H7 (cell line): ENCODE measurements around the gene MTG2. TPM values are rescaled to one million over a fixed set of nuclear protein-coding genes. Genes with fewer than 3 reads are reported as not detected.

Experiments used
- DNase-seq: peaks from one replicate; pipeline ENCODE4 v3.0.0; 2012
- H3K27me3 ChIP-seq: 2 replicates; pipeline ENCODE4 v1.6.0; 2011; ENCODE audit warnings: mild to moderate bottlenecking, low read length; ENCODE audit not compliant: control insufficient read depth, insufficient read depth
- H3K36me3 ChIP-seq: replicated peaks from 2 replicates; pipeline ENCODE4 v1.5.1; 2011; ENCODE audit warnings: low read length; ENCODE audit not compliant: control insufficient read depth, insufficient read depth
- H3K4me3 ChIP-seq: 2 replicates; pipeline ENCODE4 v1.5.1; 2011; ENCODE audit warnings: low read depth, mild to moderate bottlenecking, control low read depth, low read length, moderate library complexity; ENCODE audit not compliant: insufficient read depth
- total RNA-seq: library from RNA; depleted of rRNA; stranded (reverse); fragments of >200 nt; shearing (Covaris generic); gene quantifications from 2 replicates; pipeline ENCODE4 v1.2.3, GENCODE V29; 2014

MTG2 gene
- total RNA-seq, 1 experiment from 2014 or later = 37.8 TPM

DNA sequence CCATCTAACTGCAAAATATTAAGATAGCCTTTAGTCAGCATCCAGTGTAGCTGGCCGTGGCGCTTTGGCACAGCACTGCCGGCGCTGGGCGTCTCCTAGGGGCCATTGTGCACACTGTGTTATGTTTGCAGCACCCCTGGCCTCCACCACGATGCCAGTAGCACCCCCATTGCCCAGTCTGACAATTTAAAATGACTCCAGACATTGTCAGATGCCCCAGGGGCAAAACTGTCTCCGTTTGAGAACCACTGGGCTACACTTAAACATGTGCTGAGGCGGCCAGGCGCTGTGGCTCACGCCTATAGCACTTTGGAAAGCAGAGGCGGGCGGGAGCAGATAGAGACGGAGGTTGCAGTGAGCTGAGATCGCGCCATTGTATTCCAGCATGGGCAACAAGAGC lies 6.0 kb upstream of the MTG2 start:
- Histone ChIP-seq H3K27me3 (no peaks in the 10 kb centered on the region), H3K36me3 (peaks cover 10% of the 10 kb centered on the region), H3K4me3 (no peak overlapping the region)
- DNase-seq = no peak

DNA sequence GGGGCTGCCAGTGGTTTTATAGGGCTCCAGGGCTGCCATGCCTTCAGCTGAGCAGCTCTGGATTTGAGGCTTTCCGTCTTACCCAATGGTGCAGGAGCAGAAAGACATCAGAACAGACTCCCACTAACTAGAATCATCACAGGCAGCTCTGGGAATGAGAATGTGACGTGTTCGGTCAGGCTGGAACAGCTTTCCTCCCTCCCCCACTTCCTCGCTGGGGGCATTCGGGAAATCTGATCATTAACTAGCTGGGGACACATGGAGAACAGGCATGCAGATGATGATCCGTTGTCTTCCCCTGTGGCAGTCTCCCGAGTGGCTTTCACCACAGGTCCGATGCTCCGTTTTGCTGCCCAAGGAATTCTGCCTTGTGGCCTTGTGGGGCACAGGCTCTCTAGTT lies 5.5 kb upstream of the MTG2 start:
- DNase-seq = no peak
- H3K27me3 ChIP-seq = no peaks in the 10 kb centered on the region
- H3K36me3 ChIP-seq = peaks cover 10% of the 10 kb centered on the region
- no peak overlapping the region for H3K4me3 ChIP-seq

DNA sequence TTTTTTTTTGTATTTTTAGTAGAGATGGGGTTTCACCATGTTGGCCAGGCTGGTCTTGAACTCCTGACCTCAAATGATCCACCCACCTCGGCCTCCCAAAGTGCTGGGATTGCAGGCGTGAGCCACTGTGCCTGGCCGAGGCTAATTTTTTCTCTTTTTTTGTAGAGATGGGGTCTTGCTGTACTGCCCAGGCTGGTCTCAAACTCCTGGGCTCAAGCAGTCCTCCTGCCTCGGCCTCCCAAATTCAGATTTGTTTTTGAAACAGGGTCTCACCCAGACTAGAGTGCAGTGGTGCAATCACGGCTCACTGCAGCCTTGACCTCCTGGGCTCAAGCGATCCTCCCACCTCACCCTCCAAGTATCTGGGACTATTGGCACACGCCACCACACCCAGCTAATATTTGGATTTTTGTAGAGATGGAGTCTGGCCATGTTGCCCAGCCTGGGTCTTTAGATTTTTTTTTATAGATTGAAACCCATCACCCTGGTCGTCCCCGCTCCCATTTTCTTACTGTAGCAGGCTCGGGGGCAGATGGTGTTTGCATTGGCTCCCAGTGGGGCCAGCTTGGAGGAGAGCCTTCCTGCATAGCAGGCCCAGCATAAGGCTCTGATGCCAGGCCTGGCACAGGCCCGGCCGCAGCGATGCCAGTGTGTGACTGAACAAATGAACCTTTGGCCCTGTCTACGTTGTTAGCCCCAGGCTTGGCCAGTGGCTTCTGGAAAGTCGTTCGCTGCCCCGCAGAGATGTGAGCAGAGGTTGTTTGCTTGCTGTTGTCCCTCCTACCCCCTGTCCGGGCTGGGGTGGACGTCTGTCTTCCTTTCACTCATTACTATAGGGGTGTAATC lies 4.3 kb upstream of the MTG2 start:
- no peaks in the 10 kb centered on the region for H3K27me3 ChIP-seq
- no peak overlapping the region for H3K4me3 ChIP-seq
- H3K36me3 ChIP-seq = peaks cover 9% of the 10 kb centered on the region
- no peak for DNase-seq

GRCh38 chr20:62179162-62179504 lies 3.7 kb upstream of the MTG2 start:
- Histone ChIP-seq H3K27me3 (no peaks in the 10 kb centered on the region), H3K4me3 (no peak overlapping the region), H3K36me3 (peaks cover 8% of the 10 kb centered on the region)
- DNase-seq = no peak

DNA sequence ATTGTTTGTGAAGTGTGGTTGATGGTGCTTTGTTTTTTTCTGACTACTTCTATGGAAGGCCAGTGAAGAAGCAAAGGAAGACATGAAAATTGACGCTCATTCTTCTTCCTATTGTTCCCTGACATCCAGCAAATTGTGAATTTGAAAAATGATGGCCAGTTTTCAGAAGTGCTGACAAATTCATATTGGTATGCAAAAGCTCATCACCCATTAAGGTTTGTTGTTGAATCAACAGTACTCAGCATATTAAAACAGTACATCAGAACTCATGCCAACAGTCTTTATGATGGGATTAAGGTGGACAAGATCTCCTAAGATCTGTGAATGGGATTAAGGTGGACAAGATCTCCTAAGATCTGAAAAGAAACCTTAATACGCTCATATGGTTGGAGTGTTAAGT lies 1.0 kb upstream of the MTG2 start:
- Histone ChIP-seq H3K36me3 (peaks cover 5% of the 10 kb centered on the region), H3K4me3 (peak overlapping the region; percentile 95; the same call in 1 of the 2 replicates), H3K27me3 (no peaks in the 10 kb centered on the region)
- DNase-seq = no peak

GRCh38 chr20:62183426-62184142 lies 756 bp downstream of the MTG2 start:
- H3K36me3 ChIP-seq = peaks cover 5% of the 10 kb centered on the region
- DNase-seq = no peak
- no peaks in the 10 kb centered on the region for H3K27me3 ChIP-seq
- peak overlapping the region; percentile 95 for H3K4me3 ChIP-seq

- Histone ChIP-seq H3K27me3 (no peaks in the 10 kb centered on the region), H3K4me3 (no peak overlapping the region), H3K36me3 (no peaks in the 10 kb centered on the region)
- no peak for DNase-seq
Observed at GRCh38 chr20:62186096-62186426, 3.2 kb downstream of the MTG2 start.

- H3K27me3 ChIP-seq = no peaks in the 10 kb centered on the region
- no peaks in the 10 kb centered on the region for H3K36me3 ChIP-seq
- no peak overlapping the region for H3K4me3 ChIP-seq
- no peak for DNase-seq
Observed at GRCh38 chr20:62186887-62187866, 4.3 kb downstream of the MTG2 start.

DNA sequence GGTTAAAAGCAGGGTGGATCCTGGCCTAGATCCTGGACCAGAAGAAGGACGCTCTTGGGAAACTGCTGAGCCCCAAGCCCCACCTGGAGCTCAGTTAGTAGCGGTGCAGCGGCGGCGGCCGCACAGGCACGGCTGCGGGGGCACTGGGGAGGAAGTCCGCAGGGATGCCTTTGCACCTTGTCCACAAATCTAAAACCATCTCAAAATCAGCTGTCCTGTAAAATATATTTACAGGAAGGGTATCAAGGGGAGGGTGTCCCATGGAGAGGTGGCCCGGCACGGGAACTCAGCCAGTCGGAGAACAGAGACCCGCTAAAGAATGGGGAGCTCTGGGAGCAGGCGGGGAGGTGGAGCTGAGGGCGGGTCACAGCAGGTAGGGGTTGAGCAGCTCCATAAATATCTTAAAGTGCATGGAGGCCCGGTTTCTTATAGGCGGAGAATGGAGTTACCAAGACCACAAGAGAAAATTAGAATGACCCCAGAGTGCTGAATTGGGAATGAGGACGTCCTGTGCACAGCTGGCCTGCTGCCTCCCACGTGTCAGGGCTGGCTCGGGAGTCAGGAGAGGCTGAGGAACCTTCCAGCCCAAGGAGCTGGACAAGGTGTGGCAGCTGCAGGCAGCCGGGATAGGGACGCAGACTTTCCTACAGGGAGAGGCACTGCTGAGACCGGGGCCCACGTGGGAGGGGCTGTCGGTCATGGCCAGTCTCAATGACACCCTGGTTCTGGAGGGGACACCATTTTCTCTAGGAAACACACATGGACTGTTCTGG lies 8.0 kb downstream of the MTG2 start:
- DNase-seq = no peak
- H3K27me3 ChIP-seq = no peaks in the 10 kb centered on the region
- H3K36me3 ChIP-seq = no peaks in the 10 kb centered on the region; the same call in 1 of the 2 replicates
- no peak overlapping the region for H3K4me3 ChIP-seq

DNA sequence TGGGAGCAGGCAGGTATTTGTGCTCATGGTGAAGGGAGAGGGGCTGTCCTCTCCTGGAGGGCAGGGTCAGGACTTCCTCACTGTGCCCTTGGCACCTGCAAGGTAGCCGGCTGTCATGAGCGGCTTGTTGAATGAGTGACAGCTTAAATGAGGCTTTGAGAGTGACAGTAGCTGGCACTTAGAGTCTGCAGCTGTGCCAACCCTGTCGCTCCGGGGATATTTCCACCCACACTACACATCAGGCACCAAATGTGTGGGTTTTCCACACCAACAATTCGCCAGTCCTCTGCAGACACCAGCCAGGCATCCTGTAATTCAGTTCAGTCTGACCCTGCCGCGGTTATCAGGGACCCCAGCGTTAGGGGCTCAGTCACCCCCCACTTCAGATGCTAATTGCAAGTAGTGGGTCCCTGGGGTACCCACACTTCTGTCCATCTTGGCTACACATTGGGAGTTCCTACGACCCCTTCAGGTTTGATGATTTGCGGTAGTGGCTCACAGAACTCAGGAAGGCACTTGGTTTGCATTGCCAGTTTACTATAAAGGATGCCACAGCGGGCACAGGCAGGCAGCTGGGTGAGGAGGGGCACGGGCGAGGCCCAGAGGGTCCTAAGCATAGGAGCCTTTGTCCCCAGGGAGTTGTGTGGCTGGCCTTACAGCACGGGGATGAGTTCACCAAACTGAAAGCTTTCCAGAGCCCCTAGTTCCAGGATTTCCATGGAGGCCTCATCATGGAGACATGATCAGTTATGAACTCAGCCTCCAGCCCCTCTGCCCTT lies 9.1 kb downstream of the MTG2 start:
- no peak for DNase-seq
- Histone ChIP-seq H3K4me3 (no peak overlapping the region), H3K36me3 (no peaks in the 10 kb centered on the region; the same call in 1 of the 2 replicates), H3K27me3 (no peaks in the 10 kb centered on the region)

DNA sequence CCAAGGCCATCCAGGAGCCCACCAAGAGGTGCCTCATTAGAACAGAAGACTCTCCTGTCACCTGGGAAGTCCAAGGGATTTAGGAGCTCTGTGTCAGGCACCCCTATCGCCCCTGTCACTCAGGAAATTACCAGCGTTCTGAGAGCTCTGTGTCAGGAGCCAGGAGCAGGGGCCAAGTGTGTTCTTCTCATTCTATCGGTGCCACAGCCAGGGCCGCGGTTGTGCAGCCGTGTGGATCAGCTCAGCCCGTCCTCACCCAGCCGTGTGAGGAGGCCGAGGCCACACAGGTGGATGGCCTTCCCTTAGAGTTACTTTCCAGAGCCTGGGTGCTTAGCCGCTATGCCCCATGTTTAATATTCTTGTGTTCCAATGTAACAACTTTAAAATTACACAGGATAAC lies 9.8 kb downstream of the MTG2 start:
- no peak for DNase-seq
- no peaks in the 10 kb centered on the region for H3K27me3 ChIP-seq
- no peak overlapping the region for H3K4me3 ChIP-seq
- H3K36me3 ChIP-seq = no peaks in the 10 kb centered on the region; the same call in 1 of the 2 replicates

- Histone ChIP-seq H3K36me3 (no peaks in the 10 kb centered on the region; the same call in none of the 2 replicates), H3K27me3 (no peaks in the 10 kb centered on the region), H3K4me3 (no peak overlapping the region)
- DNase-seq = no peak
Observed at GRCh38 chr20:62193079-62194025, 10.5 kb downstream of the MTG2 start.

DNA sequence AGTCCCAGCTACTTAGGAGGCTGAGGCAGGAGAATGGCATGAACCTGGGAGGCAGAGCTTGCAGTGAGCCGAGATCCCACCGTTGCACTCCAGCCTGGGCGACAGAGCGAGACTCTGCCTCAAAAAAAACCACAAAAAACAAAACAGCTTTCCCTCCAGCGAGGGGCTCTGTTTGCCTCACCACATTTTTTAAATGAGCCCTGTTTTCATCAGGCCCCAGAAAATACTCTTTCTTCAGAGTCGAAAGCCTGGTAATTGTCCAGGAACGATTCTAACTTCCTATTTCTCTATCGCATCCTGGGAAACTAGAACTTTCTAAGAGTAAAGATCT lies 12.2 kb downstream of the MTG2 start:
- no peak overlapping the region for H3K4me3 ChIP-seq
- peaks cover 3% of the 10 kb centered on the region for H3K36me3 ChIP-seq
- H3K27me3 ChIP-seq = no peaks in the 10 kb centered on the region
- DNase-seq = no peak
